Kidney epithelial cell (primary cell): ENCODE measurements around the gene TBC1D10A. TPM values are rescaled to one million over a fixed set of nuclear protein-coding genes. Genes with fewer than 3 reads are reported as not detected.

Source experiments
- DNase-seq: peaks from one replicate; pipeline ENCODE4 v3.0.0-alpha.2; 2010; ENCODE audit warnings: low read depth
- H3K27me3 ChIP-seq: 2 replicates; pipeline ENCODE4 v1.6.0; 2011; ENCODE audit warnings: low read length; ENCODE audit not compliant: control insufficient read depth, insufficient read depth
- H3K36me3 ChIP-seq: 2 replicates; pipeline ENCODE4 v1.5.1; 2011; ENCODE audit warnings: low read length; ENCODE audit not compliant: control insufficient read depth, insufficient read depth
- H3K4me3 ChIP-seq: 2 replicates; pipeline ENCODE4 v1.5.1; 2011; ENCODE audit warnings: low read depth, mild to moderate bottlenecking, control low read depth, low read length
- total RNA-seq: library from RNA; depleted of rRNA; stranded (reverse); fragments of >200 nt; gene quantifications from 2 replicates; pipeline ENCODE4 v1.2.3, GENCODE V29; 2015
- TF ChIP-seq, protein P1 (sequence below): IDR thresholded peaks from 2 replicates; pipeline ENCODE4 v1.5.1; 2011; ENCODE audit warnings: mild to moderate bottlenecking, moderate library complexity, low read length, control low read depth, inconsistent platforms; ENCODE audit not compliant: insufficient read depth, poor library complexity, severe bottlenecking

The TBC1D10A gene
- total RNA-seq, 1 donor from 2014 or later = 23.9 TPM

DNA sequence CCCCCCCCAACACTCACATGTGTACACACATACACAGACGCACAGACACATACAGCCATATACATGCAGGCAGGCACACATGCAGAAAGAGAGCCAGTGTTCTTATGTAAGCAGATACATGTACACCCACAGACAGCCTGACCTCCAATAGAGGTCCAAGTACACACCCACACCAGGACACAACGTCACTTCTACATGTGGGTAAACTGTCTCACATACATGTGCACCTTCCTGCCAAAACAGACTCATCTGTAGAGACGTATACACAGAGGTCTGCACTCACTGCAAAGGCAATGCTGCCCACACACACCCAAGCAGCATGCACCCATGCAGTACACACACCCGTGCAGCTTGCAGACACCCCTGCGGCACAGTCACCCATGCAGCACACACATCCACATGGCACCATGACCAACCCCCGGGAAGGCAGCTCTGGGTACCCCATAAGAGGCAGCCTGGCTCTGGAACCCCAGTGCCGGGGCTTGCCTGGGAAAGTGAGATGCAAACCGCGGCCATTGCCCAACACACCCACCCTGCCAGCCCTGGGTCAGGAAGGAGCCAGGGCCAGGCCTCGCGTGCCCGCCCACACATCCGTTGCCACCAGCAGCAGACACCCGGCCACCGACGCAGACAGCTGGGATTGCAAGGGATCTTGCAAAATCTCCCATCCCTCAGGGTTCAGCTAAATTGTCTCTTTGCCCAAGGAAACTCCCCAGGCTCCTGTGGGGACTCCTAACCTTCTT lies 47.5 kb downstream of the TBC1D10A start:
- no peaks in the 10 kb centered on the region for H3K27me3 ChIP-seq
- no peak for DNase-seq
- TF ChIP-seq, protein P1, sequence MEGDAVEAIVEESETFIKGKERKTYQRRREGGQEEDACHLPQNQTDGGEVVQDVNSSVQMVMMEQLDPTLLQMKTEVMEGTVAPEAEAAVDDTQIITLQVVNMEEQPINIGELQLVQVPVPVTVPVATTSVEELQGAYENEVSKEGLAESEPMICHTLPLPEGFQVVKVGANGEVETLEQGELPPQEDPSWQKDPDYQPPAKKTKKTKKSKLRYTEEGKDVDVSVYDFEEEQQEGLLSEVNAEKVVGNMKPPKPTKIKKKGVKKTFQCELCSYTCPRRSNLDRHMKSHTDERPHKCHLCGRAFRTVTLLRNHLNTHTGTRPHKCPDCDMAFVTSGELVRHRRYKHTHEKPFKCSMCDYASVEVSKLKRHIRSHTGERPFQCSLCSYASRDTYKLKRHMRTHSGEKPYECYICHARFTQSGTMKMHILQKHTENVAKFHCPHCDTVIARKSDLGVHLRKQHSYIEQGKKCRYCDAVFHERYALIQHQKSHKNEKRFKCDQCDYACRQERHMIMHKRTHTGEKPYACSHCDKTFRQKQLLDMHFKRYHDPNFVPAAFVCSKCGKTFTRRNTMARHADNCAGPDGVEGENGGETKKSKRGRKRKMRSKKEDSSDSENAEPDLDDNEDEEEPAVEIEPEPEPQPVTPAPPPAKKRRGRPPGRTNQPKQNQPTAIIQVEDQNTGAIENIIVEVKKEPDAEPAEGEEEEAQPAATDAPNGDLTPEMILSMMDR = no peak
- no peaks in the 10 kb centered on the region for H3K36me3 ChIP-seq
- no peak overlapping the region for H3K4me3 ChIP-seq

DNA sequence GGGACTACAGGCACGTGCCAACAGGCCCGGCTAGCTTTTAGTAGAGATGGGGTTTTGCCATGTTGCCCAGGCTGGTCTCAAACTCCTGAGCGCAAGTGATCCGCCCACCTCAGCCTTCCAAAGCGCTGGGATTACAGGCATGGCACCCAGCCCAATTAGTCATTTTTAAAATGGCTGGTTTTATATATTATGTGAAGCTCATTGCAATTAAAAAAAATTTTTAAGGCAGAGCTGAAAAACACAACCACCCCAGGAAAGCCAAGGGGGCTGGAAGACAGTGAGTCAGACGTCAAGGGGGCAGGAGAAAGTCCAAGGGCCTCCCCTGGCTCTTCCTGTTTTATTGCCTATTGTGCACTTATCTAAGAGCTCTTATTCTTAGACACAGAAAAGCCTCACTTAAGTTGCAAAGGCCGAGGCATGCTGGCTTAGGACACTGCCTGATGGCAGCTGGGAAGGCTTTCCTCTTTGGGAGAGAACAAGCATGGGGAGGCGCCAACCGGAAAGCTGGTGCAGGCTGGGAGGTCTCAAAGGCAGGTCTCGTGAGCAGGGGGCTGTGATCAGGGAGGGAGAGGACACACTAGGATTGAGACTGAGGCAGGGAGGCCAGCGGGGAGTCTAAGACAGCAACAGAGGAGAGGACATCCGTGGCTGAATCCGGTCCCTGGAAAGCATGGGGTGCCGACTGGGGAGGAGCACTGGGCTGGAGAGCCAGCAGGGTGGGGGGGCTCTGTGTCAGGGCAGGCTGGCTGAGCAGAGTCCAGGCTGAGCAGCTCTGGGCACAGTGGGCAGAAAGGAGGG lies 49.0 kb downstream of the TBC1D10A start:
- TF ChIP-seq, protein P1 = no peak
- no peak for DNase-seq

DNA sequence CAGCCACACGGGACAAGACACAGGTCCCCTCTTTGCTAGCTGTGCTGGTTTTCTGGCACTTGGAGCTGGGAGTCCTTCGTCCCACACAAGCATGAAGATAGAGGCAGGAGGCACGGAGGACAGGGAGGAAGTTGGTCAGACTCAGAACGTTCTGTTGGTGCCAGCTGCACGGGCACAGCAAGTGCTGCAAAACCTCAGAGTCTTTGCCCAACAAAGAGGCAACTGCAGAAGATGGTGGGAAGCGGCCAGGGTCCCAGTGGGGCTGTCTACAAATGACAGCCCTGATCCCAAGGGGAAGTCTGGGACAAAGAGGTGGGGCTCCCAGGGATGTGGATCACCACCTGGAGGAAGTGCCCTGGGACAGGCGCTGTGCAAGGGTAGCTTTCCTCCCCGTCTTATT lies 50.7 kb downstream of the TBC1D10A start:
- no peaks in the 10 kb centered on the region for H3K27me3 ChIP-seq
- no peak for DNase-seq
- TF ChIP-seq, protein P1 = no peak
- no peak overlapping the region for H3K4me3 ChIP-seq
- H3K36me3 ChIP-seq = no peaks in the 10 kb centered on the region

More for the DNA sequence above, 49.0 kb downstream of the TBC1D10A start:
- H3K36me3 ChIP-seq = no peaks in the 10 kb centered on the region
- H3K4me3 ChIP-seq = no peak overlapping the region
- no peaks in the 10 kb centered on the region for H3K27me3 ChIP-seq

DNA sequence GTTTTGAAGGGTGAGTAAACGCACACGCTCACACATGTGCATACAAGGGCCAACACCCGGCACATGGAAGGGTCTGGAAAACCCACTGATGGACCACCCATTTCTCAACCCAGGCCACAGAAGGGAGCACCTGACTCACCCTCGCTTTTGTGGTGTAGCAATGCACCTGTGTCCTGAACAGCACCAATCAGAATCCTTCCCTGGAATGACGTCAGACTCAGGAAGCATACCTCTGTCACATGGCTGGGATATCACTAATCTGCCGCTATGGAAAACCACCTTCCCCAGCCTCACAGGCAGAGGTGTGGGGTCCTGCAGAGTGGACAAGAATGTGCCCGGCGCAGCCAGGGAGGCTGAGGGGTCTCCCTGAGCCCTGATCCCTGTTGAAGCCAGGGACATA lies 51.1 kb downstream of the TBC1D10A start:
- no peak for DNase-seq
- Histone ChIP-seq H3K27me3 (no peaks in the 10 kb centered on the region), H3K4me3 (no peak overlapping the region), H3K36me3 (no peaks in the 10 kb centered on the region)
- TF ChIP-seq, protein P1 = no peak

DNA sequence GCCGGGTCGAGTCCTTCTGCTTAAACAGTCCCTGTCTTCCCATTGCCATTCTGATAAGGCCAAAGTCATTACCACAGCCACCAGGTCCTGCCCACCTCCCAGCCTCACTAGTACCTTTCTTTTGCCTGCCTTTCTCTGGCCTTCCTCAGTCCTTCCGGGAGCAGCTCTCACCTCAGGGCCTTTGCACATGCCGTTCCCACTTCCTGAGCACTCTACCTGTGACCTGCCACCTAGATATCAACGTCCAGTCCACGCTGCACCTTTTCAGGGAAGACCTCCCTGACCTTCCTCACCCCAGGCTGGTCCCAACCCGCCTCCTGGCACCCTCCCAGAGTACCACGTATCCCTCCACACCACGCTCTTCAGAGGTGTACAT lies 52.3 kb downstream of the TBC1D10A start:
- no peak for DNase-seq
- Histone ChIP-seq H3K27me3 (no peaks in the 10 kb centered on the region), H3K4me3 (no peak overlapping the region), H3K36me3 (no peaks in the 10 kb centered on the region)
- TF ChIP-seq, protein P1 = no peak
